Ascending aorta (tissue), 2 donors: ENCODE results near the gene FBXL5. TPM values are rescaled to one million over a fixed set of nuclear protein-coding genes. Genes with fewer than 3 reads are reported as not detected.
A peak's percentile ranks its signal among the peaks of the same experiment; 100 is the strongest.
"Not testable (repeated sequence)": the region's sequence is repeated elsewhere in the genome, so short reads cannot be mapped to it uniquely, and the experiment has no call there.

Source experiments
- DNase-seq, 2 donors: peaks; one replicate each; pipeline ENCODE4 v3.0.0-alpha.2; 2019; ENCODE audit warnings: low spot score in 2 of 2
- H3K27ac ChIP-seq, 2 donors: fragments of 200-600 bp; sonication (generic); one replicate each; pipeline ENCODE4 v1.5.1; 2016 to 2017; ENCODE audit warnings: mild to moderate bottlenecking in 1 of 2
- H3K27me3 ChIP-seq: fragments of 200-600 bp; sonication (generic); one replicate; pipeline ENCODE4 v1.5.1; 2017
- H3K36me3 ChIP-seq, 2 donors: fragments of 200-600 bp; sonication (generic); one replicate each; pipeline ENCODE4 v1.5.1; 2016
- H3K4me1 ChIP-seq, 2 donors: fragments of 200-600 bp; sonication (generic); one replicate each; pipeline ENCODE4 v1.5.1; 2016 to 2017; ENCODE audit warnings: mild to moderate bottlenecking in 1 of 2
- H3K4me3 ChIP-seq, 2 donors: fragments of 200-600 bp; sonication (generic); one replicate each; pipeline ENCODE4 v1.5.1; 2016 to 2017; ENCODE audit warnings: mild to moderate bottlenecking in 1 of 2
- H3K9me3 ChIP-seq, 2 donors: fragments of 200-600 bp; sonication (generic); one replicate each; pipeline ENCODE4 v1.5.1; 2016
- CTCF ChIP-seq, 3 experiments: fragments of 200-600 bp in 2 of 3; fragments of 450-650 bp in 1 of 3; sonication (generic) in 2 of 3; IDR thresholded peaks; one replicate each; pipeline ENCODE4 v1.5.1; 2016 to 2019; ENCODE audit warnings: antibody characterized with exemption in 3 of 3, mild to moderate bottlenecking in 1 of 3, moderate library complexity in 1 of 3
- intact Hi-C: fragments of 100-400 bp; cut with DNase I; formaldehyde crosslinking; loops from one replicate; pipeline ENCODE4 v1.15.1; 2023
- total RNA-seq: library from RNA; depleted of rRNA; stranded (reverse); fragments of >200 nt; gene quantifications from one replicate; pipeline ENCODE4 v1.1.0, GENCODE V29; 2016

Gene FBXL5
- total RNA-seq, 1 donor from 2014 or later = 59.0 TPM

GRCh38 chr4:15649914-15650545 lies 5.1 kb downstream of the FBXL5 start:
- H3K4me1 ChIP-seq = peaks cover 2 to 49% of the 10 kb centered on the region in 2 donors
- peak overlapping the region; percentile 98 to 99 for H3K27ac ChIP-seq
- peak in 1 of 2 donors; percentile 72 for DNase-seq
- peak; percentile 50 to 67 (median 57) for TF ChIP-seq CTCF (IDR thresholded peaks at IDR 0.05)
- no peaks in the 10 kb centered on the region for H3K27me3 ChIP-seq
- H3K9me3 ChIP-seq = no peaks in the 10 kb centered on the region
- intact Hi-C loops = loop anchor here (10.0 kb wide), 1 partner anchor 575 kb away; the partner anchor contains the start of gene TAPT1
- H3K4me3 ChIP-seq = no peak overlapping the region
- no peaks in the 10 kb centered on the region for H3K36me3 ChIP-seq

- H3K27me3 ChIP-seq = no peaks in the 10 kb centered on the region
- no peaks in the 10 kb centered on the region for H3K9me3 ChIP-seq
- H3K36me3 ChIP-seq = no peaks in the 10 kb centered on the region
- no peak for DNase-seq
- peak overlapping the region in 1 of 2 donors; percentile 98 for H3K27ac ChIP-seq
- no peak for TF ChIP-seq CTCF (IDR thresholded peaks at IDR 0.05)
- peaks cover 2 to 49% of the 10 kb centered on the region in 2 donors for H3K4me1 ChIP-seq
- no peak overlapping the region for H3K4me3 ChIP-seq
- intact Hi-C loops = no loop called here
These were observed 6.6 kb downstream of the FBXL5 start for GRCh38 chr4:15648600-15648999.

DNA sequence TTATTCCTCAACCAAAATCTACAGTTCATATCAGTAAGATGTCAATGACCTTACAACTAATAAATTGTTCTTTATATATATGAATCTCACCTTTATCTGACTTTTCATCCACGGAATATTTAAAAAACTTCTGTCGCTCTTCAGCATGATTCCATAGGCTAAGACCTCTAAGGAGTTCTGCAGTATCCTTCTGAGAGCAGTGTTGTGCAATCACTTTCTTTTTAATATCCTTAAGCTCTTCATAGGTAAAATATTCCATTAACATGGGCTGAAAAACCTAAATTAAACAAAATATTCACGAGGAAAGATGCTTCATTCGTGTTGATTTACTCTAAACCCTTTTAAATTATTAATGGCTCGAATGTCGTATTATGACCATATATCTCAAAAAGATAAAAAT lies 16.7 kb downstream of the FBXL5 start:
- H3K36me3 ChIP-seq = peaks cover 23 to 65% of the 10 kb centered on the region in 2 donors
- intact Hi-C loops = no loop called here
- no peak for DNase-seq
- H3K4me1 ChIP-seq = peaks cover 0 to 2% of the 10 kb centered on the region in 2 donors
- TF ChIP-seq CTCF (IDR thresholded peaks at IDR 0.05) = no peak
- H3K27ac ChIP-seq = no peak overlapping the region
- H3K9me3 ChIP-seq = no peaks in the 10 kb centered on the region
- no peak overlapping the region for H3K4me3 ChIP-seq
- no peaks in the 10 kb centered on the region for H3K27me3 ChIP-seq

DNA sequence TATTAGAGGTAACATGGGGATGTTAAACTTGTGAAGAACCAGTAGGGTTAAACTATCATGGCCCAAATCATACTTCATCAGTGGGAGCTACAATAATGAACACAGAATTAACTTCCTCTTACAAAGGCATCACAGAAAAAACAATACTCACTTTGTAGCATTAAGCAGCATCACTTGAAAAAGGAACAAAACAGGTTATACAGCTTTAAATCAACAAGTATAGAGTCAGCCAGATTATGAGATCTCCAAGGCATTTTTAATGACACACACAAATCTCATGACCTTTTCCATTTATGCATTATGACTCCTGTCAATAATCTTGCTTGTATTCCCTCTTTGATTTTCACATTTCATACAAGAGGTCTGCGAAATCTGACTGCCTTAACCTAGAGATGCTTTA lies 18.3 kb downstream of the FBXL5 start:
- Histone ChIP-seq H3K9me3 (no peaks in the 10 kb centered on the region), H3K36me3 (peaks cover 25 to 77% of the 10 kb centered on the region in 2 donors), H3K4me3 (no peak overlapping the region), H3K27me3 (no peaks in the 10 kb centered on the region), H3K4me1 (no peaks in the 10 kb centered on the region), H3K27ac (no peak overlapping the region)
- intact Hi-C loops = no loop called here
- no peak for DNase-seq
- no peak for TF ChIP-seq CTCF (IDR thresholded peaks at IDR 0.05)

DNA sequence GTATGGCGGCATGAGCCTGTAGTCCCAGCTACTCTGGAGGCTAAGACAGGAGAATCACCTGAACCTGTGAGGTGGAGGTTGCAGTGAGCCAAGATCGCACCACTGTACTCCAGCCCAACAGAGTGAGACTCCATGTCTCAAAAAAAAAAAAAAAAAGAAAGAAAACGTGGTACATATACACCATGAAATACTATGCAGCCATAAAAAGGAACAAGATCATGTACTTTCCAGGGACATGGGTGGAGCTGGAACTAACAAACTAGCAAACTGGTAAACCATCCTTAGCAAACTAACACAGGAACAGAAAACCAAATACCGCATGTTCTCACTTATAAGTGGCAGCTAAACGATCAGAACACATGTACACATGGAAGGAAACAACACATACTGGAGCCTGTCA lies 37.8 kb downstream of the FBXL5 start:
- intact Hi-C loops, H3K27ac ChIP-seq, H3K27me3 ChIP-seq: not testable (repeated sequence)

GRCh38 chr4:15614891-15615290 lies 40.3 kb downstream of the FBXL5 start:
- Histone ChIP-seq H3K36me3 (peaks cover 19 to 37% of the 10 kb centered on the region in 2 donors), H3K9me3 (peaks cover 6 to 11% of the 10 kb centered on the region in 2 donors)
- DNase-seq, H3K4me3 ChIP-seq, H3K4me1 ChIP-seq, intact Hi-C loops, H3K27me3 ChIP-seq, H3K27ac ChIP-seq: not testable (repeated sequence)

More for the DNA sequence above, 37.8 kb downstream of the FBXL5 start:
- Histone ChIP-seq H3K36me3 (peaks cover 16 to 37% of the 10 kb centered on the region in 2 donors), H3K9me3 (peaks cover 6 to 20% of the 10 kb centered on the region in 2 donors)
- not testable (repeated sequence) for H3K4me3 ChIP-seq, H3K4me1 ChIP-seq, DNase-seq
